Smooth muscle cell (in vitro differentiated cells): ENCODE measurements around the gene RIMS1. TPM values are rescaled to one million over a fixed set of nuclear protein-coding genes. Genes with fewer than 3 reads are reported as not detected.

Source experiments
- DNase-seq: peaks from one replicate; lab custom pipeline; 2025; ENCODE audit not compliant: unreplicated experiment; lab: John Stamatoyannopoulos, UW
- H2AFZ ChIP-seq: fragments of 200-600 bp; sonication (generic); 2 replicates; pipeline ENCODE4 v1.6.0; 2016; ENCODE audit warnings: antibody characterized with exemption, low read depth, mild to moderate bottlenecking
- H3F3A ChIP-seq: fragments of 200-600 bp; sonication (generic); 2 replicates; pipeline ENCODE4 v1.6.0; 2017; ENCODE audit warnings: antibody characterized with exemption, low read depth
- H3K27ac ChIP-seq: fragments of 200-600 bp; sonication (generic); 2 replicates; pipeline ENCODE4 v1.5.1; 2016; ENCODE audit warnings: low read depth, mild to moderate bottlenecking
- H3K27me3 ChIP-seq: fragments of 200-600 bp; sonication (generic); 2 replicates; pipeline ENCODE4 v1.6.1; 2016; ENCODE audit warnings: low read depth, mild to moderate bottlenecking
- H3K36me3 ChIP-seq: fragments of 200-600 bp; sonication (generic); 2 replicates; pipeline ENCODE4 v1.5.1; 2016; ENCODE audit warnings: low read depth
- H3K4me1 ChIP-seq: fragments of 200-600 bp; sonication (generic); 2 replicates; pipeline ENCODE4 v1.5.1; 2016; ENCODE audit warnings: low read depth
- H3K4me2 ChIP-seq: fragments of 200-600 bp; sonication (generic); 2 replicates; pipeline ENCODE4 v1.6.0; 2016; ENCODE audit warnings: mild to moderate bottlenecking
- H3K4me3 ChIP-seq: fragments of 200-600 bp; sonication (generic); 2 replicates; pipeline ENCODE4 v1.5.1; 2016; ENCODE audit warnings: mild to moderate bottlenecking
- H3K79me2 ChIP-seq: fragments of 200-600 bp; sonication (generic); 2 replicates; pipeline ENCODE4 v1.6.0; 2016; ENCODE audit warnings: low read depth, mild to moderate bottlenecking
- H3K9ac ChIP-seq: fragments of 200-600 bp; sonication (generic); 2 replicates; pipeline ENCODE4 v1.6.0; 2016; ENCODE audit warnings: low read depth
- H3K9me3 ChIP-seq: fragments of 200-600 bp; sonication (generic); replicated peaks from 2 replicates; pipeline ENCODE4 v1.5.1; 2016; ENCODE audit warnings: low read depth
- H4K20me1 ChIP-seq: fragments of 200-600 bp; sonication (generic); 2 replicates; pipeline ENCODE4 v1.6.0; 2016; ENCODE audit warnings: low read depth
- WGBS: methylation state at CpG from one replicate; pipeline ENCODE4 v1.1.7; 2016; ENCODE audit warnings: low lambda C conversion rate; 5-methylcytosine and 5-hydroxymethylcytosine counted together
- polyA plus RNA-seq: library from polyadenylated mRNA; unstranded; fragments of >200 nt; fragmentation: Nextera tagmentation; extraction: Ambion mirVana; gene quantifications from 2 replicates; pipeline ENCODE4 v1.2.1, GENCODE V29; 2016
- total RNA-seq: library from RNA; depleted of rRNA; stranded (reverse); fragments of >200 nt; gene quantifications from 2 replicates; pipeline ENCODE4 v1.2.3, GENCODE V29; 2014
- TF ChIP-seq, protein P1 (sequence below): fragments of 200-600 bp; sonication (generic); IDR thresholded peaks from 2 replicates; pipeline ENCODE4 v1.5.1; 2017; ENCODE audit warnings: borderline replicate concordance, mild to moderate bottlenecking, antibody characterized with exemption; ENCODE audit not compliant: insufficient read depth, poor library complexity, severe bottlenecking

The RIMS1 gene
- total and polyA plus RNA-seq, 2 experiments from 2014 or later, result 0.73 to 2.2 TPM

DNA sequence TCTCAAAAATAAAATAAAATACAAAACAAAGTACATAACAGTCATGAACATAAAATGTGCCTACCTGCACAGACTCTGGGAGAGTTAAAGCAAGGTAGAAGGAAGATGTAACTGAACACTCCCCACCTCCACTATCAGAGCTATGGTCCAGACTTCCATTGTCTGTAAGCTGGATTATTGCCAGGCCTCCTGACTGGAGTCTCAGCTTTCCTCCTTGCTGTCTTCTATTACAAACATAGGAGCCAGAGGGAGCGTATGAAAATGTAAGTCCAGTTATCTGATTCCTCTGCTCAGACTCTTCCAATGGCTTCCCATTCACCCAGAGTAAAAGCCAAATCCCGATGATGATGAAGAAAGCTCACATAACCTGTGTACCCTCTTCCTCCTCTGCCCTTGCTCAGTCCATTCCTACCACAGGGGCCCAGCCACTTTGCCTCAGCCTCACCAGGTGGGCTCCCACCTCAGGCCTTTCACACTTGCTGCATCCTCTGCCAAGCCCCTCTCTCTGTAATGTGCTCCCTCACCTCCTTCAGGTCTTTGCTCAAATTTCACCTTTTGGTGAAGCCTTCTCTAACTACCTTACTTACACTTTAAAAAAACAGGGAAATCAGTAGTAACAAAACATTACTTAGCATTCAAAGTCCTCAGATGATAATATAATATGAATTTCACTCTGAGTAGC lies 194.1 kb downstream of the RIMS1 start:
- no peak overlapping the region for H2AFZ ChIP-seq
- TF ChIP-seq, protein P1, sequence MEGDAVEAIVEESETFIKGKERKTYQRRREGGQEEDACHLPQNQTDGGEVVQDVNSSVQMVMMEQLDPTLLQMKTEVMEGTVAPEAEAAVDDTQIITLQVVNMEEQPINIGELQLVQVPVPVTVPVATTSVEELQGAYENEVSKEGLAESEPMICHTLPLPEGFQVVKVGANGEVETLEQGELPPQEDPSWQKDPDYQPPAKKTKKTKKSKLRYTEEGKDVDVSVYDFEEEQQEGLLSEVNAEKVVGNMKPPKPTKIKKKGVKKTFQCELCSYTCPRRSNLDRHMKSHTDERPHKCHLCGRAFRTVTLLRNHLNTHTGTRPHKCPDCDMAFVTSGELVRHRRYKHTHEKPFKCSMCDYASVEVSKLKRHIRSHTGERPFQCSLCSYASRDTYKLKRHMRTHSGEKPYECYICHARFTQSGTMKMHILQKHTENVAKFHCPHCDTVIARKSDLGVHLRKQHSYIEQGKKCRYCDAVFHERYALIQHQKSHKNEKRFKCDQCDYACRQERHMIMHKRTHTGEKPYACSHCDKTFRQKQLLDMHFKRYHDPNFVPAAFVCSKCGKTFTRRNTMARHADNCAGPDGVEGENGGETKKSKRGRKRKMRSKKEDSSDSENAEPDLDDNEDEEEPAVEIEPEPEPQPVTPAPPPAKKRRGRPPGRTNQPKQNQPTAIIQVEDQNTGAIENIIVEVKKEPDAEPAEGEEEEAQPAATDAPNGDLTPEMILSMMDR, result no peak
- H3K4me1 ChIP-seq, result no peaks in the 10 kb centered on the region
- no peaks in the 10 kb centered on the region for H3K27me3 ChIP-seq
- no peak for DNase-seq
- no peaks in the 10 kb centered on the region for H3F3A ChIP-seq
- no peak overlapping the region for H3K4me3 ChIP-seq
- H3K27ac ChIP-seq, result no peak overlapping the region
- WGBS, result 94% methylated on average over 2 of the region's 2 CpGs
- no peaks in the 10 kb centered on the region for H4K20me1 ChIP-seq
- H3K9ac ChIP-seq, result no peak overlapping the region
- H3K79me2 ChIP-seq, result no peaks in the 10 kb centered on the region
- no peaks in the 10 kb centered on the region for H3K9me3 ChIP-seq
- no peak overlapping the region for H3K4me2 ChIP-seq
- no peaks in the 10 kb centered on the region for H3K36me3 ChIP-seq

DNA sequence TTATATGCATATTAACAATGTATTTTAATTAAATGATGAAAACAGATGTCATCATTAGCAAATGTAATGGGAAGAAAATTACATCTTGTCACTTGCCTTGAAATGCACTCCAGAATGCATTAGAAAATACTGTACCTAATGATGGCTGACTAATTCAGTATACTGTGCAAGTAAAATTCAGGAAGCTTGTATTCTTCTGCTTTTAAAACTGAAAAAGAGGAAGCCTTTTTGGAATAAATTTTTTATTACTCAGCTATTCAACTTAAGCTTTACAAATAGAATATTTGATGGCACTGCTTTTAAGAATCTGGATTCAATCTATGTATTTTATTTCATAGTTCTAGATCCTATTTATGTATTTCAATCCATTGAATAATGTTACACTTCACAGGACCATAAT lies 195.5 kb downstream of the RIMS1 start:
- no peak overlapping the region for H3K9ac ChIP-seq
- no peak overlapping the region for H2AFZ ChIP-seq
- H3K4me1 ChIP-seq, result no peaks in the 10 kb centered on the region
- H3K36me3 ChIP-seq, result no peaks in the 10 kb centered on the region
- TF ChIP-seq, protein P1, result no peak
- no peak for DNase-seq
- no peak overlapping the region for H3K4me3 ChIP-seq
- no peaks in the 10 kb centered on the region for H4K20me1 ChIP-seq
- no peak overlapping the region for H3K27ac ChIP-seq
- H3K27me3 ChIP-seq, result no peaks in the 10 kb centered on the region
- H3F3A ChIP-seq, result no peaks in the 10 kb centered on the region
- no peak overlapping the region for H3K4me2 ChIP-seq
- H3K9me3 ChIP-seq, result no peaks in the 10 kb centered on the region
- H3K79me2 ChIP-seq, result no peaks in the 10 kb centered on the region

DNA sequence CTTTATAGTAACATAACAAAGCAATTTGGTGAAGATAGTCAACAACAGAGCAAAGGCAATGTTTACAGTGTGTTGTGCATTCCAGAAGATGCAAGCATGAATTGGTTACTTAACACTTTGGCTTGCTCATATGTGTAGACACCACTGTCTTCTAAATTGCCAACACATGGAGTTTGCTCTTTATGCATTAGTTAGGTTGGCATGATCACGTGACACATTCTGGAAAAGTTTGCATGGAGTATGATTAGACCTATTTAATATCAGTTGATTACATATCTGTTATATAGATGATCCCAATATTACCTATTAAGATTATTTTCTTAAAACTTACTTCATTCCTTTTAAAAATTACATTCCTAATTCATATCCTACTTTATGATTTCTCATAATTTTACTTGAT lies 197.6 kb downstream of the RIMS1 start:
- Histone ChIP-seq H3K9ac (no peak overlapping the region), H3K4me3 (no peak overlapping the region), H3K27me3 (no peaks in the 10 kb centered on the region), H3K36me3 (no peaks in the 10 kb centered on the region), H3K9me3 (no peaks in the 10 kb centered on the region), H3K79me2 (no peaks in the 10 kb centered on the region), H4K20me1 (no peaks in the 10 kb centered on the region), H2AFZ (no peak overlapping the region), H3K4me1 (no peaks in the 10 kb centered on the region), H3F3A (no peaks in the 10 kb centered on the region), H3K4me2 (no peak overlapping the region), H3K27ac (no peak overlapping the region)
- DNase-seq, result no peak
- TF ChIP-seq, protein P1, result no peak
- WGBS, result 93% methylated on average over 1 of the region's 1 CpG

DNA sequence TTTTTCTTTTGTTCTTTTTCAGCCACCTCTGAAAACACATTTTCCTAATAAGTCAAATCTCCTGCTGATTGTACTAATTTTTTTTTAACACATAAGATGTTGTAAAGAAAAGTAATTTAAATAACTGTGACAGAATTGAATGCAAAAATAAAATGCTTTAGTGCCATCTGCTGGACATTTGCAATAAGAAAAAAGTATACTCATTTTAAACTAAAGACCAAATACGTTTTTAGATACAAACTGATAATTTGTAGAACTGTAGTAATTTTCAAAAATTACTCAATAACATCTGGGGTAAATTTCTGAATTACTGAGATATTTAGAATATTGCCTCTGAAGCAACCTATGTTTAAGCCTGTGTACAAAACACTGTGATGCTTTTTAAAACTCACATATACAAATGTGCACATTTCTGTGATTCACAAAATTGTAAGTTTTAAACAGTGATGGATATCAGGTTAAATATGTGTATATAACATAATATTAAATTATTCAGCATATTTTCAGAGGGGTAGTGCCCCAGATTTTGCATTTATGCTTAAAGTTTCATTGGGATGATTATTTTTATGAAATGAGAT lies 198.7 kb downstream of the RIMS1 start:
- WGBS, result 14% methylated on average over 1 of the region's 1 CpG
- TF ChIP-seq, protein P1, result peak; percentile 65
- no peak overlapping the region for H3K4me3 ChIP-seq
- no peaks in the 10 kb centered on the region for H3K36me3 ChIP-seq
- no peaks in the 10 kb centered on the region for H3F3A ChIP-seq
- H3K4me1 ChIP-seq, result no peaks in the 10 kb centered on the region
- DNase-seq, result no peak
- no peak overlapping the region for H3K9ac ChIP-seq
- H4K20me1 ChIP-seq, result no peaks in the 10 kb centered on the region
- no peaks in the 10 kb centered on the region for H3K9me3 ChIP-seq
- H3K27ac ChIP-seq, result no peak overlapping the region
- H2AFZ ChIP-seq, result no peak overlapping the region
- H3K4me2 ChIP-seq, result no peak overlapping the region
- no peaks in the 10 kb centered on the region for H3K79me2 ChIP-seq
- no peaks in the 10 kb centered on the region for H3K27me3 ChIP-seq
